ENCODE measurements around the gene HELZ2. TPM values are rescaled to one million over a fixed set of nuclear protein-coding genes. Genes with fewer than 3 reads are reported as not detected.

The HELZ2 gene
- total RNA-seq, 1 experiment from 2014 or later = 18.1 TPM

- Mint-ChIP-seq H3K27me3 (ENCODE audit: insufficient read depth, unreplicated experiment) (no peaks in the 10 kb centered on the region), H3K27ac (ENCODE audit: low read depth, unreplicated experiment) (no peak overlapping the region), H3K4me1 (ENCODE audit: insufficient read depth, unreplicated experiment) (peaks cover 21% of the 10 kb centered on the region), H3K9me3 (ENCODE audit: unreplicated experiment) (no peaks in the 10 kb centered on the region), H3K36me3 (ENCODE audit: insufficient read depth, unreplicated experiment) (no peaks in the 10 kb centered on the region), H3K4me3 (ENCODE audit: unreplicated experiment) (no peak overlapping the region)
- no TSS peak for BruUV-seq (replicated peaks)
- ChIA-PET POLR2A (interaction anchor here (2.0 to 11.8 kb wide), 2 partner anchors 10 to 333 kb away, joined by 7 to 124 read pairs; partner anchors contain the start of genes PPDPF and TPD52L2), CTCF (no interaction called here)
- no peak for TF ChIP-seq CTCF (IDR thresholded peaks at IDR 0.05; ENCODE audit: unreplicated experiment)
- DNase-seq (ENCODE audit: unreplicated experiment) = no peak
- intact Hi-C loops (cut with micrococcal nuclease) = loop anchor here (10.0 kb wide), 1 partner anchor 112 kb away; no protein-coding TSS in a partner anchor
These were observed 41.5 kb downstream of the HELZ2 start for GRCh38 chr20:63532449-63532971.

- Mint-ChIP-seq H3K36me3 (ENCODE audit: insufficient read depth, unreplicated experiment) (no peaks in the 10 kb centered on the region), H3K4me3 (ENCODE audit: unreplicated experiment) (no peak overlapping the region), H3K9me3 (ENCODE audit: unreplicated experiment) (no peaks in the 10 kb centered on the region), H3K27me3 (ENCODE audit: insufficient read depth, unreplicated experiment) (no peaks in the 10 kb centered on the region), H3K27ac (ENCODE audit: low read depth, unreplicated experiment) (no peak overlapping the region), H3K4me1 (ENCODE audit: insufficient read depth, unreplicated experiment) (peaks cover 21% of the 10 kb centered on the region)
- BruUV-seq (replicated peaks) = no TSS peak
- ChIA-PET POLR2A (interaction anchor here (11.8 kb wide), 1 partner anchor 10 kb away, joined by 124 read pairs; the partner anchor contains the start of gene PPDPF), CTCF (interaction anchor here (0.9 kb wide), 1 partner anchor 36 kb away, joined by 4 read pairs; no protein-coding TSS in a partner anchor)
- DNase-seq (ENCODE audit: unreplicated experiment) = no peak
- intact Hi-C loops (cut with micrococcal nuclease) = loop anchor here (10.0 kb wide), 1 partner anchor 113 kb away; no protein-coding TSS in a partner anchor
- TF ChIP-seq CTCF (IDR thresholded peaks at IDR 0.05; ENCODE audit: unreplicated experiment) = no peak
These were observed 42.2 kb downstream of the HELZ2 start for GRCh38 chr20:63531686-63532448.

- intact Hi-C loops (cut with micrococcal nuclease) = loop anchor here (10.0 kb wide), 1 partner anchor 114 kb away; no protein-coding TSS in a partner anchor
These were observed 43.3 kb downstream of the HELZ2 start for GRCh38 chr20:63530788-63531160.

More at GRCh38 chr20:63530788-63531160, 43.3 kb downstream of the HELZ2 start:
- no peaks in the 10 kb centered on the region for H3K27me3 Mint-ChIP-seq (ENCODE audit: insufficient read depth, unreplicated experiment)
- no peaks in the 10 kb centered on the region for H3K9me3 Mint-ChIP-seq (ENCODE audit: unreplicated experiment)
- ChIA-PET POLR2A (interaction anchor here (0.6 to 11.8 kb wide), 3 partner anchors 8 to 404 kb away, joined by 3 to 124 read pairs (median 3); partner anchors contain the start of gene PPDPF), CTCF (no interaction called here)
- no peaks in the 10 kb centered on the region for H3K36me3 Mint-ChIP-seq (ENCODE audit: insufficient read depth, unreplicated experiment)
- BruUV-seq (replicated peaks) = no TSS peak
- DNase-seq (ENCODE audit: unreplicated experiment) = no peak
- no peak overlapping the region for H3K4me3 Mint-ChIP-seq (ENCODE audit: unreplicated experiment)
- H3K4me1 Mint-ChIP-seq (ENCODE audit: insufficient read depth, unreplicated experiment) = peaks cover 12% of the 10 kb centered on the region
- TF ChIP-seq CTCF (IDR thresholded peaks at IDR 0.05; ENCODE audit: unreplicated experiment) = no peak
- H3K27ac Mint-ChIP-seq (ENCODE audit: low read depth, unreplicated experiment) = no peak overlapping the region
